ENCODE measurements around the gene NOS3. TPM values are rescaled to one million over a fixed set of nuclear protein-coding genes. Genes with fewer than 3 reads are reported as not detected.
A peak's percentile ranks its signal among the peaks of the same experiment; 100 is the strongest.

Gene NOS3
- total RNA-seq, 4 donors from 2014 or later, result 6.6 to 50.1 (median 15.8) TPM

DNA sequence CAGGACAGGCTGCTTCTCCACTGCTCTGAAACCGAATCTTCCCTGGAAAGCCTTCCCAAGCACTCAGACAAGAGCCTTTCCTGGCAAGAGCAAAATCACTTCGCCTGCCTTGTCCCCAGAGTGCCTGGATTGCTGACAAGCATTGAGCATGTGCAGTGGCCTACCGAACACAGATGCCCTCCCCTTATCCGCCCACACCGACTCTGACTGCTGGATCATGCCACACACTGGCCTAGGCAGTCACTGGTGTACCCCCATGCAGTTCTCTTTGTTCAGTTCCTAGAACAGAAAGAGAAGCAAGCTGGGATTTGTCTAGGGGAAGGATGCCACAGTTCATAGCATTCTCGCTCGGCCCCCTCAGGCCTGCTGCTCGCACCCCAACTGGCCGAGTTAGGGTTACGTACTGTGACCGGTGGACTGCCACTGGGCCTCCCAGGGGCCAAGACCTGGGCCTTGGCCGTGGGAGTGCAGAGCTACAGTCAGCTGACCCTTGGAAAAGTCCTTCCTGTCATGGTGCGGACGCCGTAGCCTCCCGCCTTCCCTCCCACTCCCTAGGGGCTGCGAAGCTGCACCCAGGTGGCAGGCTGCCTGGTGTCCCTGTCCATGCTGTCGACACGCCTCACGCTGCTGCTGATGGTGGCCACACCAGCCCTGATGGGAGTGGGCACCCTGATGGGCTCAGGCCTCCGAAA lies 44.4 kb downstream of the NOS3 start:
- Histone ChIP-seq H3K27me3 (no peaks in the 10 kb centered on the region), H3K4me1 (peaks cover 7 to 11% of the 10 kb centered on the region in 2 donors), H3K4me3 (no peak overlapping the region), H3K27ac (no peak overlapping the region), H3K36me3 (no peaks in the 10 kb centered on the region), H3K9me3 (no peaks in the 10 kb centered on the region)
- TF ChIP-seq, protein P1, sequence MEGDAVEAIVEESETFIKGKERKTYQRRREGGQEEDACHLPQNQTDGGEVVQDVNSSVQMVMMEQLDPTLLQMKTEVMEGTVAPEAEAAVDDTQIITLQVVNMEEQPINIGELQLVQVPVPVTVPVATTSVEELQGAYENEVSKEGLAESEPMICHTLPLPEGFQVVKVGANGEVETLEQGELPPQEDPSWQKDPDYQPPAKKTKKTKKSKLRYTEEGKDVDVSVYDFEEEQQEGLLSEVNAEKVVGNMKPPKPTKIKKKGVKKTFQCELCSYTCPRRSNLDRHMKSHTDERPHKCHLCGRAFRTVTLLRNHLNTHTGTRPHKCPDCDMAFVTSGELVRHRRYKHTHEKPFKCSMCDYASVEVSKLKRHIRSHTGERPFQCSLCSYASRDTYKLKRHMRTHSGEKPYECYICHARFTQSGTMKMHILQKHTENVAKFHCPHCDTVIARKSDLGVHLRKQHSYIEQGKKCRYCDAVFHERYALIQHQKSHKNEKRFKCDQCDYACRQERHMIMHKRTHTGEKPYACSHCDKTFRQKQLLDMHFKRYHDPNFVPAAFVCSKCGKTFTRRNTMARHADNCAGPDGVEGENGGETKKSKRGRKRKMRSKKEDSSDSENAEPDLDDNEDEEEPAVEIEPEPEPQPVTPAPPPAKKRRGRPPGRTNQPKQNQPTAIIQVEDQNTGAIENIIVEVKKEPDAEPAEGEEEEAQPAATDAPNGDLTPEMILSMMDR (IDR thresholded peaks at IDR 0.05), result no peak
- no peak for TF ChIP-seq POLR2A (IDR thresholded peaks at IDR 0.05)
- DNase-seq, result no peak
- intact Hi-C loops (cut with DNase I; ENCODE audit: low total_unique reads), result no loop called here

DNA sequence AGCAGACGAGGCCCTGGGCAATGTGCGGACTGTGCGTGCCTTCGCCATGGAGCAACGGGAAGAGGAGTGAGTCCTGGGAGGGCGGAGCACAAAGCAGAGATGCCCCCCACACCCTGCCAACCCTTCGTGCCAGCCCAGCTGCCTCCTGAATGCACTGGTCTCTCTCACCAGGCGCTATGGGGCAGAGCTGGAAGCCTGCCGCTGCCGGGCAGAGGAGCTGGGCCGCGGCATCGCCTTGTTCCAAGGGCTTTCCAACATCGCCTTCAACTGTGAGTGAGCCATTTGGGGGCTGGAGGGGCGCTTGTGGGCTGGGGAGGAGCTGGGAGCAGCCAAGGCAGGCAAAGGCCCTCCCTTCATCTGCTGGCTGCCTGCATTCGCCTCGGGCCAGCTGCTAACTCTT lies 45.1 kb downstream of the NOS3 start:
- Histone ChIP-seq H3K27me3 (no peaks in the 10 kb centered on the region), H3K9me3 (no peaks in the 10 kb centered on the region), H3K4me1 (peaks cover 7 to 11% of the 10 kb centered on the region in 2 donors), H3K36me3 (no peaks in the 10 kb centered on the region), H3K27ac (no peak overlapping the region), H3K4me3 (no peak overlapping the region)
- no peak for TF ChIP-seq POLR2A (IDR thresholded peaks at IDR 0.05)
- TF ChIP-seq, protein P1 (IDR thresholded peaks at IDR 0.05), result no peak
- intact Hi-C loops (cut with DNase I; ENCODE audit: low total_unique reads), result no loop called here
- no peak for DNase-seq

DNA sequence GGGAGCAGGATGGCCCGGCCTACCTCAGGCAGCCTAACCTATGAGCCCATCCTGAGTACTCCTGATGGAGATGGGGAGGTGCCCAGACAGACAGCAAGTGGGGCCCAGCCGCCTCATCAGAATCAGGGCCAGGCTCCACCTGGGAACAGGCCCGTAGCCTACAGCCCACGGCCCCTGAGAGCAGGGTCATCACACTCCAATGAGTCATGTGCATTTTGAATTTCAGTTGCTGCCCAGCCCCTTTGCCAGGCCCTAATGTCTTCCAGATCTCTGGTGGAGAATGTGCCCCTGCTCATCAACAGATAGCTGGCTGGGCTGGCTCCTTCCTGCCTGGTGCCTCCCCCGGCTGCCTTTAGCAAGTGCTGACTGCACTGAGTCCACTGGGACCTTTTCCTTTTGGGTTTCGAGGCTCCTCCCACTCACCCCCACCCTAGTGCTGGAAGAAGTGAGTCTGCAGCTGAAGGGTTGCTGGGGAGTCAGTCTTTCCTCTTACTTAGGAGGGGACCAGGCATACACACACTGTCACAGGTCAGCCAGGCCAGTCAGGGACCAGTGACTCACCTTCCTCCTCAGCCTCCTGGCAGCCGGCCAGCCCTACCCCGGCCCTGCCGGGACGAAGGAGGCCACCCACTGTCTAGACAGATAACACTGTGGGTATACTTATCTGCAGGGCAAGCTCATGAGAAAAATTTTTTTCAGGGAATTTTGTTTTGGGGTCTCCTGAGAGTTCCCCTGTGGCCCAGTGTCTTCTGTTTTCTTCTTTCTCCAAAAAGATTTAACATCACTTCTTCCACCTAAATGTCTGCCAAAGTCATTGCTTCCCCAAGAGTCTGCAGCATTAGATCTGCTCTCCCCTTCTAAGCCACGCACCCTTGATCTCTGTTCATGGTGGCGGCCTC lies 48.4 kb downstream of the NOS3 start:
- Histone ChIP-seq H3K27ac (peak overlapping the region; percentile 79), H3K27me3 (no peaks in the 10 kb centered on the region), H3K4me1 (peaks cover 7 to 11% of the 10 kb centered on the region in 2 donors), H3K36me3 (no peaks in the 10 kb centered on the region), H3K9me3 (no peaks in the 10 kb centered on the region), H3K4me3 (no peak overlapping the region)
- peak; percentile 74 to 92 for DNase-seq
- TF ChIP-seq POLR2A (IDR thresholded peaks at IDR 0.05), result peak in 1 of 2 donors; percentile 35
- TF ChIP-seq, protein P1 (IDR thresholded peaks at IDR 0.05), result no peak
- intact Hi-C loops (cut with DNase I; ENCODE audit: low total_unique reads), result no loop called here

DNA sequence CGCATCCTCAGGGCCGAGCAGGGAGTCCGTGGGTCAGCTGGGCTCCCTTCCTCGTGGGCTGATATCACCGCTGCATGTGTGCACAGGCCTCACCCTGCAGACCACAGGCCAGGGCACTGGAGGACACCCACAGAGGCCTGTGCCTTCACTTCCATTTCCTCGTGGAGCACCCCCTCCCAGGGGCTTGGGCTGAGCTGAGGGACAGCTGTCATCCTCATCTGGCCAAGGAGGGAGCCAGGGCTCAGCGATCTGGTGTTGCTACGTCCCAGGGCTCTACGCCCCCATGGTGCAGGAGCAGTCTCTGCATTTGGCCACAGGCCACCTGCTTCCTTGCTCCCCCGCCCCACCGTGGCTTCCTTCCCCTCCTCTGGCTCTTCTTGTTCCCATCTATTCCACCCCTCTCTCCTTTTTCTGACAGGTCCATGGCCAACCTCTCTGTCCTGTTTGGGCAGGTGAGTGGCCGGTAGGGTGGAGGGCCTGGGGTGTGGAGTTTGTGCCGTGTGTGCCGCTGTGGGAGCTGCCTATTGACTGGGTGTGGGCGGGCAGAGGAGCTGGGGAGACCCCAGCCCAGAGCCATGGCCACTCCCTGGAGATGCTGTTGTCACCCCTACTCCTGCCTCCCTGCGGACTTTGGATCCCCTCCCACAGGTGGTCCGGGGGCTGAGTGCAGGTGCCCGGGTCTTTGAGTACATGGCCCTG lies 49.2 kb downstream of the NOS3 start:
- no peaks in the 10 kb centered on the region for H3K27me3 ChIP-seq
- H3K36me3 ChIP-seq, result no peaks in the 10 kb centered on the region
- H3K4me3 ChIP-seq, result no peak overlapping the region
- intact Hi-C loops (cut with DNase I; ENCODE audit: low total_unique reads), result no loop called here
- peak overlapping the region; percentile 79 for H3K27ac ChIP-seq
- TF ChIP-seq, protein P1 (IDR thresholded peaks at IDR 0.05), result no peak
- TF ChIP-seq POLR2A (IDR thresholded peaks at IDR 0.05), result no peak
- peaks cover 7 to 11% of the 10 kb centered on the region in 2 donors for H3K4me1 ChIP-seq
- H3K9me3 ChIP-seq, result no peaks in the 10 kb centered on the region
- DNase-seq, result no peak

All from uterus (tissue), 4 donors.